Sigmoid colon (tissue), 4 donors: ENCODE results near the gene TMEM179.

Experiments used
- POLR2A ChIP-seq, 2 donors: fragments of 450-650 bp; IDR thresholded peaks; one replicate each; pipeline ENCODE4 v1.6.1; 2016; ENCODE audit warnings: antibody characterized with exemption in 2 of 2, mild to moderate bottlenecking in 2 of 2, moderate library complexity in 2 of 2
- POLR2AphosphoS5 ChIP-seq, 4 donors: sonication (generic); formaldehyde crosslinking; IDR thresholded peaks; one replicate each; pipeline ENCODE4 v1.6.1; 2017; ENCODE audit warnings: antibody characterized with exemption in 4 of 4
- TF ChIP-seq, protein P1 (sequence below), 4 experiments: fragments of 450-650 bp in 3 of 4; fragments of 200-600 bp in 1 of 4; IDR thresholded peaks; one replicate each; pipeline ENCODE4 v1.5.1; 2016 to 2019; ENCODE audit warnings: antibody characterized with exemption in 4 of 4, mild to moderate bottlenecking in 3 of 4, moderate library complexity in 2 of 4

DNA sequence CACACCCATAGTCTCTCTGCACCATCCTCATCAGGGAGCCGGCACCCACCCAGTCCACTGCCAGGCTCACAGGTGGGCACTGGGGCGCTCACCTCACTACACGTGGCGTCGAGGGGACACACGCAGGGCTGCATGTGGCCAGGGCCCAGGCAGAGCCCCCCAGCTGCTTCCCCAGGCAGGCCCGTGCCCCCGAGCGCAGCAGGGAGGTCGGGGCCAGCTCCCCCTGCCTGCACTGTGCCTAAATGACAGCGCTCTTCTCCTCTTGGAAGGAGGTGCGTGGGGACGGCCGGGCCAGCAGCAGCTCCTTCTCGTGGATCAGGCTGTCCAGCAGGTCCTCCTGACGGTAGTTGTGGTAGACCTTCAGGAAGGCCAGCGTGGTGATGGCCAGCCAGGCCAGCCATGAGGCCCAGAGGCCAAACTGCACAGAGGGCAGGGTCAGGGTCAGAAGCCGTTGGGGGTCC lies 11.3 kb downstream of the TMEM179 start:
- TF ChIP-seq, protein P1, sequence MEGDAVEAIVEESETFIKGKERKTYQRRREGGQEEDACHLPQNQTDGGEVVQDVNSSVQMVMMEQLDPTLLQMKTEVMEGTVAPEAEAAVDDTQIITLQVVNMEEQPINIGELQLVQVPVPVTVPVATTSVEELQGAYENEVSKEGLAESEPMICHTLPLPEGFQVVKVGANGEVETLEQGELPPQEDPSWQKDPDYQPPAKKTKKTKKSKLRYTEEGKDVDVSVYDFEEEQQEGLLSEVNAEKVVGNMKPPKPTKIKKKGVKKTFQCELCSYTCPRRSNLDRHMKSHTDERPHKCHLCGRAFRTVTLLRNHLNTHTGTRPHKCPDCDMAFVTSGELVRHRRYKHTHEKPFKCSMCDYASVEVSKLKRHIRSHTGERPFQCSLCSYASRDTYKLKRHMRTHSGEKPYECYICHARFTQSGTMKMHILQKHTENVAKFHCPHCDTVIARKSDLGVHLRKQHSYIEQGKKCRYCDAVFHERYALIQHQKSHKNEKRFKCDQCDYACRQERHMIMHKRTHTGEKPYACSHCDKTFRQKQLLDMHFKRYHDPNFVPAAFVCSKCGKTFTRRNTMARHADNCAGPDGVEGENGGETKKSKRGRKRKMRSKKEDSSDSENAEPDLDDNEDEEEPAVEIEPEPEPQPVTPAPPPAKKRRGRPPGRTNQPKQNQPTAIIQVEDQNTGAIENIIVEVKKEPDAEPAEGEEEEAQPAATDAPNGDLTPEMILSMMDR (IDR thresholded peaks at IDR 0.05) = no peak
- TF ChIP-seq POLR2A (IDR thresholded peaks at IDR 0.05) (no peak), POLR2AphosphoS5 (IDR thresholded peaks at IDR 0.05) (no peak)
